Lower leg skin (tissue), 3 donors: ENCODE results near the gene ANO2.

ENCODE experiments used
- CTCF ChIP-seq, 3 donors: fragments of 450-650 bp; IDR thresholded peaks; one replicate each; pipeline ENCODE4 v1.5.1; 2016; ENCODE audit warnings: antibody characterized with exemption in 3 of 3, mild to moderate bottlenecking in 3 of 3, moderate library complexity in 2 of 3
- POLR2A ChIP-seq, 2 donors: fragments of 450-650 bp; IDR thresholded peaks; one replicate each; pipeline ENCODE4 v1.6.1; 2016 to 2017; ENCODE audit warnings: antibody characterized with exemption in 2 of 2, mild to moderate bottlenecking in 1 of 2, moderate library complexity in 1 of 2

GRCh38 chr12:5581019-5581418 is 364.0 kb downstream of the ANO2 start:
- TF ChIP-seq POLR2A (IDR thresholded peaks at IDR 0.05) (no peak), CTCF (IDR thresholded peaks at IDR 0.05) (no peak)
